Amniotic epithelial cell (primary cell): ENCODE results near the gene HLA-DPB1.
A peak's percentile ranks its signal among the peaks of the same experiment; 100 is the strongest.

Experiments
- DNase-seq: peaks from one replicate; pipeline ENCODE4 v3.0.0-alpha.2; 2010; ENCODE audit warnings: low read depth

Gene HLA-DPB1

GRCh38 chr6:33104887-33105286, 29.1 kb downstream of the HLA-DPB1 start:
- no peak for DNase-seq

DNA sequence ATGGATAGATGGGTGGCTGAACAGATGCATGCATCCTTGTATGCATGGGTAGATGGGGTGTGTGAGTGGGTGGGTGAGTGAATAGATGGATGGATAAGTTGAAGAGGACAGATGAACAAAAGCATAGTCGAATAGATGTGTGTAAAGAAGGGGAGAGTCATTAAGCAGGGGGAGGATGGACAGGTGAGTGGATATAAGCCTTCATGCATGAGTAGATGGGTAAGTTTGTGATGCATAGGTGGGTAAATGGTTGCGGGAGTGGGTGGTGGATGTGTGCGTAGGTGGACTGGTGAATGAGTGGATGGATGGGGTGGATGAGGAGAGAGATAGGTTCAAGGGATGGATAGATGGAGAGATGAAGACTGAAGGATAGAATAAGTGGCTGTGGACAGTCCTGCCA, 29.6 kb downstream of the HLA-DPB1 start:
- no peak for DNase-seq

DNA sequence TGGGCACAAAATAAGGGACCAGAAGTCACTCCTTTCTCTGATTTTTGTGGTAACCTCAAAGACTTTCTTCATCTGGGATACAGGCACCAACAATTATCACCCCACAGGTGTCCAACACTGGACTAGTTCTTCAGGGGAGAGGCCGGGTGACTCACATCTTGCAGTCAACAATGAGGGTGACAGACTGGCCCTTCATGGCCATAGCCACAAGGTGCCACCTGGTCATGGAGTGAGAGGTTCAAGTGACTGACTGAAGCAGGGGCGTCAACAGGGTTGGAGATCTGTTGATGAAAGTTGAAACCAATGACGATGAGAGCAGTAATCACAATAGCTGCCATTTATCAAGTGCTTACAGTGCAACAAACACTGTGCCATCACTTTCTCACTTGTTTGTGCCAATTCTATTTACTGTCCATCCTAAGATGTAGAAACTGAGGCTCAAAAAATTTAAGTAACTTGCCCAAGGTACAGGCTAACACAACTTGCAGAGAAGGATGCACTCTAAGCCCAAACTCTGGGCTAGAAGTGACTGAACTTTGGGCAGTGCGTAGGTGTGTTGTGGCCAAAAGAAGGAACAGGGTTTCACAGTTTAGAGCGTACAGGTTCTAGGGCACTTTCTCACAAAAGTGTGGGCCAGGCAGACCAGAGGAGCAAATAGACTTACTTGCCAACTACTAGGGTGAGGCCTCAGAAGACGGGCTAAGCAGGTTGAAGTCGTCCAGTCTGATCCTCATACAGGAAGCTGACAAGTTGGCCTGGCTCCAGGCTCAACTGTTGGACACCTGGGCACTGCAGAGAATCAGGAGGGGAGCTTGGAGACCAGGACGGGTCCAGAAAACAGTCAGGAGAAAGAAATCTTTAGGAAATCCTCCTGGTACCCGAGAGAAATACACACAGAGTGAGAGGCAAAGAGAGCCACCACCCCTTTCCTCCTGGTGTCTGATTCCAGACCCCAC, 30.4 kb downstream of the HLA-DPB1 start:
- DNase-seq: no peak

DNA sequence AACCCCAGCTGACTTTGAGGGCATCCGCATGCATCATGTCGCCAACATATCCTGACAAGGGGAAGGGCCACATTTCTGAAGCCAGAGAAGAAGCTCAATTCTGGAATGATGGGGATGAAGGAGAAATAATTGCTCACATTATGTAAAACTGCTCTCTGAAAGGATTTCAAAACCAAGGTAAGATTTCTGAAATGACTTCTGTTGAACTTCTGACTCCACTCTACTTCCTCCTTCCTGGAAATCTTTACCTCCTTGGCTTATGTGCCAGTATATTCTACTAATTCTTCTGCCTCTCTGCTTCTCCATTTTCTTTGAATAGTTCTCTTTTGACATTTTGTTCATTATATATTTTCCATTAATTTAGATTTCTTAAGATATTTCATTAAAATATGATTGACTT, 31.9 kb downstream of the HLA-DPB1 start:
- DNase-seq: no peak

GRCh38 chr6:33108307-33108706, 32.5 kb downstream of the HLA-DPB1 start:
- DNase-seq: no peak

DNA sequence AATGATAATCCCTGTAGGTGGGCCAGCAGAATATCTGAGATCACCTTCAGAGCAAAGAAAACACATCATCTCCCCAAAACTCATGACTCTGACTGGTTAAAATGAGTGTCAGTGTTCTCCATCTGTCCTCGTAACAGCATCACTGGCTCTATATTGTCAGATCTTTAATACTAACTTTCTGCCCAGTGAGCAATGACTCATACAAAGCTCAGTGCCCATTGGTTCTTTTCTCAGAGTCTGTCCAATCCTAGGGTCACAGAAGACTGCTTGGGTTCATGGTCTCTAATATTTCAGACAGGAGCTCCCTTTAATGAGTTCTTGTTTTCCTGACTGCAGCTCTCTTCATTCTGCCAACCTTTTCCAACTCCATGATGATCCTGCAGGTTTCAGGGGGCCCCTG, 36.4 kb downstream of the HLA-DPB1 start:
- DNase-seq: peak; percentile 57

DNA sequence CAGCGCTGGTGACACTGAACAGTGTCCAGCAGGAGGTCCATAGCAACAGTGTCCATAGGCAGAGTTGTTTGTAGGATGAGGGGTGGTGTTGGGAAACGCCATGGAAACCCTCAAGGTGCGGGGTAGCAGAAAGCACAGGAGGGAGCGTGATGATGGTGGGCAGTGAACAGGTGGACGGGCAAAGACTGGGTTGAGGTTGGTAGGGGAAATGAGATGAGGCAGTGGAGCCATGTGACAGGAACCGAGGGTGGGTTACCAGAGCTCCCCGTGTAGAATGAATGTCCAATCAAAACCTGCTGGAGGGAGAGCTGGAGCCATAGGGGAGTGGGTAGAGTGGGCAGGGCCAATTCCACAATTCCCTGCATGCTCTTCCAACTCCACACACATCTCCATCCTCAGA, 38.0 kb downstream of the HLA-DPB1 start:
- no peak for DNase-seq

- no peak for DNase-seq
These were observed 38.6 kb downstream of the HLA-DPB1 start for GRCh38 chr6:33114406-33114805.

DNA sequence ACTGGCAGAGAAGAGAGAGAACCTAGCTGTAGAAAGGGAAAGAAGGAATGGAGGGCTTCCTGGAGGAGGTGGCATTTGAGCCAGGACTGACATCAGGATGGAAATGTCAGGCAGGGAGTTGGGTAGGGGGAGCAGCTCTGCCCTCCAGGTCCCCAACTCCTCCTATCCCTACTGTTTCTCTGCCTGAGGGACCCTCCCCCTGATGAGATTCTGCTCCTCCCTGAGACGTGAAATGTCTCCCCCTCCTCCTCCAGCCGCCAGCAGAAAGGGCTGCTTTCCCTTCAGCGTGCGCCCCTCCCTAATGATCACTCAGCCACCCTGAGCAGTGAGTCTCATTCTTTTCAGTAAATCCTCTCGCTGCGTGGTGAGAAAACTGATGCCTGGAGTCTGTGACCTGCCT, 40.6 kb downstream of the HLA-DPB1 start:
- no peak for DNase-seq

DNA sequence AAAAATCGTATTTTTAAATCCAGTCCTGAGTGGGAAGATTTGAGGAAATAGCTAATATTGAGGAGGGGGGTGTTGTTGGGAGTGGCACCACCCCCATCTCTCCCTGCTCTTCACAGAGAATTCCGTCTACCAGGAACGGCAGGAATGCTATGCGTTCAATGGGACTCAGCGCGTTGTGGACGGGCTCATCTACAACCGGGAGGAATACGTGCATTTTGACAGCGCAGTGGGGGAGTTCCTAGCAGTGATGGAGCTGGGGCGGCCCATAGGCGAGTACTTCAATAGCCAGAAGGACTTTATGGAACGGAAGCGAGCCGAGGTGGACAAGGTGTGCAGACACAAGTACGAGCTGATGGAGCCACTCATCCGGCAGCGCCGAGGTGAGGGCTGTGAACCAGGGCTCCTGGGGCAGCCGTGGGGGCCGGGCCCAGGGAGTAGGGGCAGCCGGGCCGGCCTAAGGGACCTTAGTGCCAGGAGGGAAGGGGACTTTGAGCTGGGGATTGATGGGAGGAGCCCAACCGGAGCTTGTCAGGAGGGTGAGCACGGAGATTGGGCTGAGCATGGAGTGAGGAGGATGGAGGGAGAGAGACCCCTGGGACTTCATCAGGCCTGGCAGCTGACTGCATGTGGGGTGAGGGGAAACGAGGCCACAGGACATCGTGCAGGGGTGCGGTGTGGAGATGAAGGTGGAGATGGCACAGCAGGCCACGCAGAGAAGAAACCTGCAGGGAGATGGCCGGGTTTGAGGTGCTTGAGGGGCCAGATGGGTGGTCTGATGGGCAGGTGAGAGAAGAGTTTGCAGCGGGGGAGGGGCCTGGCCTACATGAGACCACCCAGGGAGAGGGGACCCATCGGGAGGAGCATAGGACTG, 41.3 kb downstream of the HLA-DPB1 start:
- DNase-seq: peak; percentile 1

DNA sequence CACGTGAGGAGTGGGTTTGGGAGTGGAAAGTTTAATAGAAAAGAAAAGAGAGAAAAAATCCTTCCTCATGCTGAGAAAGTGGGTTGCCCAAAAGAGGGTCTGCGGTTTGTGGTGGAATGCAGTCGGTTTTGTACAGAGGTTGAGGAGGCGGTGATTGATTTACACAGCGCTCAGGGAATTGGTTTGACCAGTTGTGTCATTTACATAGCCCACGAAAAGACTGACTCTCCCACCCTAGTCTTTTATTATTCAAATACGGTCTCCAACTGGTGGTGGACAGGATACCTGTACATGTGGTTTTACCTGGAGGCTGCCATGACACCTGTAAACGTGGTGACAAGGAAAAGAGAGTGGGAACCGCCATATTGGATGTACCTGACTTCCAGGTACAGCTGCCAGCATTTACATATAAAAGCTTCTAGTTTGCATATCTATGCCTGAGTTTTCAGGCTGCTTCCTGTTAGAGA, 42.1 kb downstream of the HLA-DPB1 start:
- DNase-seq: no peak

- peak; percentile 40 for DNase-seq
These were observed 42.8 kb downstream of the HLA-DPB1 start for GRCh38 chr6:33118525-33119123.

GRCh38 chr6:33120001-33120400, 44.2 kb downstream of the HLA-DPB1 start:
- DNase-seq: no peak

- no peak for DNase-seq
These were observed 47.4 kb downstream of the HLA-DPB1 start for GRCh38 chr6:33123181-33123580.

GRCh38 chr6:33123732-33124524, 48.1 kb downstream of the HLA-DPB1 start:
- DNase-seq: peak; percentile 19

DNA sequence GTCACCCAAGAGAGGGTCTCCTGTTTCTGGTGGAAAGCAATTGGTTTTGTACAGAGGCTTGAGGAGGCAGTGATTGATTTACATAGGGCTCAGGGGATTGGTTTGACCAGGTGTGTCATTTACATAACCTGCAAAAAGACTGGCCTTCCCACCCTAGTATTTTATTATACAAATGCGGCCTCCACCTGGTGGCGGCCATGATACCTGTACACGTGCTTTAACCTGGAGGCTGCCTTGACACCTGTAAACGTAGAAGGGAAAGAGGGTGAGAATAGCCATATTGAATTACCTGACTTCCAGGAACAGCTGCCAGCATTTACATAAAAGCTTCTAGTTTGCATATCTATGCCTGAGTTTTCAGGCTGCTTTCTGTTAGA, 48.7 kb downstream of the HLA-DPB1 start:
- no peak for DNase-seq

- DNase-seq: no peak
These were observed 49.2 kb downstream of the HLA-DPB1 start for GRCh38 chr6:33124947-33125346.

DNA sequence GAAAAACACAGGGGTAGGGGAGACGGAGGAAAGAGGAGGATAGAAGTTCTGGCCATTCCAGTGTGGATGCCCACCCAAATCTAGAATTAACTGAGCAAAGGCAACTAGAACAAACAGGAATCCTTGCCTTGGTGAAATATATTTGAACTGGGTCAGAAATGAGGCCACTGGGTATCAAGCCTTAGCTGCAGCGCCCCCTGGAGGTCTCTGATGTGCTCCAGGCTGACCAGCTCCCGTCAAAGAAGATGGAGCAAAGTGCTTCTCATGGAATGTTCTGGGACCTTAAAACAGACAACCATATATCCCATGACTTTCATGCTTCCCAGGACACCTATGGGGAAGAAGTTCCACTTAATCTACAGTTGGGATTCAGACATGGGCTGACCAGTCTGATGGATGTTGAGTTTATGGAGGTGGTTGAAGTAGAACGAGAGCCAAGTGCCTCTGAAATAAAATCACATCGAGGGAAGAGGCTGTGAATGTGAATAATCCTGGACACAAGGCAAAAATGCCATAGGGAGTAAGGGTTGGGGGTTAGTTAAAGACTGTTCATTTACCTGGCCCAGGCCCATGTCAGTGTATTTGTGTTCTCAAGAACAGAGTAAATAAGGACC, 50.4 kb downstream of the HLA-DPB1 start:
- DNase-seq: peak; percentile 31

GRCh38 chr6:33128318-33128717, 52.5 kb downstream of the HLA-DPB1 start:
- DNase-seq: no peak

GRCh38 chr6:33132081-33132524, 56.3 kb downstream of the HLA-DPB1 start:
- peak; percentile 11 for DNase-seq

DNA sequence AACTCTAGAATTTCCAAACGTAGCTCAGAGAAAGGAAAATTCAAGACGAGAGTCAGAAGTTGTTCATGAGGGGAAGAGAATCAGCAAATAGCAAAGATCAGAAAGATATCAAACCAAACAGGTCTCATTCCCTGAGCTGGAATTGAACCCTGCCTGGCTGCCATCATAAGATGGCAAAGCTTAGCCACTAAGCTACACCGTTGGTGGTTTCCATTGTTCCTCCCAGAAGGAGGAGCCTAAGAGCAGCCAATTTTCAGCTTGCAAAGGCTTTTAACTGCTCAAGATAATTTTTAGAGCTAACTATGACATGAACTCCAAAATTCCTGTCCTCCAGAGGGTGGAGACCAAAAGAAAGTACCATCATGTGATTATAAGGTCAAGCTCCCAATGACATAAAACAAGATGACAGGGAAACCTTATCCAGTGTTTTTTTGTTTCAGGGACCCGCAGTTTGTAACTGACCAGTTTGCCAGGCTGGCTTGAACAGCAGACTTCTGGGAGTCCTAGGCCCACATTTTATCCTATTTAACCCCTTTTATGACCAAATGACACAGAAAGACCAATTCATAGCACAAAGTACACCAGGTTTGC, 60.6 kb downstream of the HLA-DPB1 start:
- no peak for DNase-seq
